Tongue (tissue), 2 donors: ENCODE results near the gene TLCD3B. TPM values are rescaled to one million over a fixed set of nuclear protein-coding genes. Genes with fewer than 3 reads are reported as not detected.
A peak's percentile ranks its signal among the peaks of the same experiment; 100 is the strongest.
"Not testable (repeated sequence)": the region's sequence is repeated elsewhere in the genome, so short reads cannot be mapped to it uniquely, and the experiment has no call there.

Experiments
- DNase-seq: peaks from one replicate; pipeline ENCODE4 v3.0.0-alpha.2; 2015
- total RNA-seq: library from RNA; depleted of rRNA; stranded (reverse); fragments of >200 nt; gene quantifications from one replicate; pipeline ENCODE4 v1.2.3, GENCODE V29; 2014

The TLCD3B gene
- total RNA-seq, 1 donor from 2014 or later, result 0.82 TPM

DNA sequence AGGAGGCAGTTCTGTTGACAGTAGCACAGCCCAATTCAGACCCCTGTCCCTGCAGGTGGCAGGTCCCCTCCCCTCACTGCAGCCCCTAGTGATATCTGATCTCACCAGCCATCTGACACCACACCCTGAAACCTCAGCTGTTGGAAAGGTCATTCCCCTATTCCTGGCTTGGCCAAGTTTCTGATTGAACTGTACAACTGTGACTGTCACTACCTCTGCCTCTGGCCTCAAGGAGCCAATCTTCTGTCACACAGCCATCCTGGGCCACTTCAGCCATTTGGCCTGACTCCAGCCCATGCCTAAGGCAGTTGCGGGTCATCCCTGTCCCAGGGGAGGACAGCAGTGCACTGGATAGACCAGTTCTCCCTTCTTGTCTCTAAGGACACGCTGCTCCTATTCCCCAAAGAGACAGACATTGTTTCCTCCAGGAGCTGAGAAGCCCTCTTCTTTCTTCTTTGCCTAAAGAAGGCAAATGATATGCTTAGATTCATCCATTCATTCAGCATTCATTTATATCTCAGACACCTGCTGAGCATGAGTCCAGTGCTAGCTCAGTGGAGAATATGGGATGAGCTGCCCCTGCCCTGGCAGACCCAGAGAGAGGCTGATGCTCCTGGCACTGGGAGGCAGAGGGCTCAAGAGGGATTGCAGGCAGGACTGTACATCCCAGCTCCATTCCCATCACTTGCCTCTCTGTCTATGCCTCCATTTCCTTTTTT lies 29.9 kb upstream of the TLCD3B start:
- peak; percentile 95 for DNase-seq

DNA sequence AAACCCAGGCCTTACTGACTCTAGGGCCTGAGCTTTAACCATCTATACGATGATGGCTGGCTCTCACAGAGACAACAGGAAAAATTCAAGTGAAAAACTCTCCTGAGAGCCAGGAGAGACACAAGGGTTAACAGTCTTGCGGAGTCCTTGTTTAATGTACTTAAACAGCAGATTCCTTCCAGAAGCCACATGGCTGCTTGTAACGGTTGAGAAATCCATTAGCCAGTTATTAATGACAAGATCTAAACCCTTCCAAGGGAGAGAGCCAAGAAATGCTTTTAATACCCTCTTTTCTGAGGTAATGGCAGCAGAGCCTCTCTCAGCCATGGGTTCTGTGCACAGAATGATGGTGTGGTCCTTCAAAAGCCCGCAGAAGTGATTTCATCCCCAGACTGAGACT lies 29.3 kb upstream of the TLCD3B start:
- DNase-seq, result peak; percentile 86

DNA sequence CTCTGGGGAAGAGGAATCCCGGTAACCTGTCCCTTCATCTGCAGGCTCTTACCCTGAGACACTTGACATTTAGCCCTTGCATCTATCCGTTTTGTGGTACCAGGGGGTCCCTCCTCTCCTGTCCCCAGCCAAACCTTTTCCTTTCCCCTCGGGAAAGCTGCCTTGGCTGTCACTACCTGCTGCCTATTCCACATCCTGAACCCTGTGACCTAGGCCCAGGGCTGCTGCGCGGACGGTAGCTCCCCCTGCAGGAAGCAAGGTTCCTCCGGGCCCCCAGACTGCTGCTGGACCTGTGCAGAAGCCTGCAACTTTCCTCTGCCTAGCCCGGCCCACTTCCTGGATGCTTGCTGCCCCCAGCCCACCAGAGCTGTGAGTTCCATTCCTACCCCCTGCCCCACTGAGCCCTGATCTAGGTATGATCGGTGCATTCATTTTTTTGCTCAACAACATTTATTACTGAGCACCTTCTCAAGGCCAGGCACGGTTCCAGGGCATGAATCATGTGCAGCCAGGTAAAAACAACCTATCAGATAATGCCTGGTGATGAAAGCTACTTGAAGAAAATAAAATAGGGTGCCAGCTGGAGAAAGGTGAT lies 24.0 kb upstream of the TLCD3B start:
- no peak for DNase-seq

DNA sequence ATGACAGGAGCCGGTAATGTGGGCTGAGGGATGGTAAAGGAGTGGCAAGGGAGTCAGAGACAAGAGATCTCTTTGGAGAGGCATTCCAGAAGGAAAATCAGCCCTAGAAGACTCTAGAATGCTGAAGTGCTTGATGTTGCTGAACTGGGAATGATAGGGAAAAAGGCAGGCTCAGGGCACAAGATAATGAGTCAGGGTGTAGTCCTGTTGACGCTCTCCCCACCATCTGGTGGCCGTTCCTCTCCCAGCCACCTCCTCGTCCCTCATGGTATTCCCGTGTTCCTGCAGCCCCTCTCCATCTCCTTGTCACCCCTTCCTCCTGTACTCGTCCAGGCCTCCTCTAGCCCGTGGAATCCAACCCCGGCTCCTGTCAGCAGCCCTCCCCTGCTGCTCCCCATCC lies 23.4 kb upstream of the TLCD3B start:
- DNase-seq, result no peak

DNA sequence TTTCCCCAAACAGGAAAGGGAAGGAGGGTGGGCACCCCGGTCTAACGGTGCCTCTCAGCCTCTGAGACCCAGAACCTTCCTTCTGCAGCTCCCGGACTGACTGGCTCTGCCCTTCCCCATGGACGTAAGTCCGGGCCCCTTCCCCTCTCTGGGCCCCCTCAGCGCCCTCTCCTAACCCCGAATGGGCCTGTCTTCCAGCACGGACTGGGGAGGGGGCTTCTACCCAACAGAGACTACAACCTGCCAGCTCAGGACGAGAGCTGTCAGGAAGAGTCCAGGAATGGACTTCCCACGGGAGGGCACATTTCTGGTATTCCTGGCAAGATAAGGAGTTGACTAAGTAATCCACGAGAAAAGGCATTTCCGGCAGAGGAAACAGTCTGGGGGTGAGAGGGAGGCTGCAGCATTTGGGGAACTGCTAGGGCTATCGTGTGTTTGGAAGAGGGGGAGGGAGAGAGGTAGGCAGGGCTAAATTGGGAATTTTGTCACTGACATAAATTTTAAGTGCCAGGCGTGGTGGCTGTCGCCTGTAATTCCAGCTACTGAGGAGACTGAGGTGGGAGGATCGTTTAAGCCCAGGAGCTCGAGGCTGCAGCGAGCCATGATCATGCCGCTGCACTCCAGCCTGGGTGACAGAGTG lies 22.4 kb upstream of the TLCD3B start:
- peak; percentile 24 for DNase-seq

DNA sequence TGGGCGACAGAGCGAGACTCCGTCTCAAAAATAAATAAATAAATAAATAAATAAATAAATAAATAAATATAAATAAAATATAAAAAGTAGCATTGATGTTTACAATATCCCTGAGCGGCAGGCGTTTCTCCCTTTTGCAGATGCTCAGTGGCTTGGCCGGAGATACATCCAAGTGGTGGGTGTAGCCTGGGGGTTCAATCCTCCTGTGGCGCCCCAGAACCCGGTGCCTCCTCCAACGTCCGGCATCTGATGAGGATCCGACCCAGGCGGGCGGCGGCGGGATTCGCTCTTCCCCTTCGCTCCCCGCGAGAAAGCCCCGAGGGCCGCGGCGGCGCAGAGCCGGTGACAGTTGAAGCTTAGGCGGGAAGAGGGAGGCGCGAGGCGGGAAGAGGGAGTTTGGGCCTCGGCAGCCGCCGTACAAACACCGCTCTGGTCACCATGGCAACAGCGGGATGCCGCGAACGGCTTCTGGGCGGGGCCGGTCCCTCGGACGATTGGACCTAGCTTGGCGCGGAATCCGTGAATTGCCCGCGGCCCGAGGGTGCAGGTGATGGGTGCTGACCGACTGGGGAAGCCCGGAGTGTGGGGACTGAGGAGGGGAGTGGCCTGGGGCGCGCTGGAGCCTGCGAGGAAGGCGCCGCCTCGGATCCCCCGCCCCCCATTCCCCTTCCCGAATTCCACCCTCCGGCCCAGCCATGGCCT lies 21.8 kb upstream of the TLCD3B start:
- peak; percentile 95 for DNase-seq

DNA sequence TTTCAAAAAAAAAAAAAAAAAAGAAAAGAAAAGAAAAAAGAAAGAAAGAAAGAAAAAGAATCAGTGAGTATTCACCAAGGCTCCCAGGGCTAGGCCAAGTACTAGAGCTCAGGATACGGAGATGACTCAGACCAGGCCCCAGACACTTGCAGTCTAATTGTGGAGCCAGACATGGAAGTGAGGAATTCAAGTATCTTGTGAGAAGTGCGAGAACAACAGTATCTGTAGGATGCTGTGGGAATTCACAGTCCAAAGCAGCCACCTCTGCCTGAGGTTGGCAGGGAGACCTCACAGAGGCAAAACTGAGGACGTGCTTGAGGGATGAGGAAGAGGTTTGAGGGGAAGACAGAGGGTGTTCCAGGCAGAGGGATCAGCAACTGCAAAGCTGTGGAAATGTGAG lies 20.4 kb upstream of the TLCD3B start:
- DNase-seq, result no peak

DNA sequence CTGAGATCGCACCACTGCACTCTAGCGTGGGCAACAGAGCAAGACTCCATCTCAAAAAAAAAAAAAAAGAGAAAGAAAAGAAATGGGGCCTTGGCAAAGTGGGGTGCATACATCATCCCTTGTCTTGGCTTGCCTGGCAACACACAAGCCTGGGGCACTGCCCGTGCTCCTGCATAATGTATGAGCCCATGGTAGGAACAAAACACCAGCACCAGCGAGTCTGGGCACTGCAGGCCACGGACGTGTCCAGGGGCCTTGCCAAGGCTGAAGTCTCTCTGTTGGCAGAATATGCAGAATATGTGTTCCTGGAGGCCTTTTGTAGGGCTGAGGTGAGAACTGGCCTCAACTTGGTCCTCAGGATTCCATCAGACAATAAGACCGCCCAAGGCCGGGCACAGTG lies 18.8 kb upstream of the TLCD3B start:
- no peak for DNase-seq

DNA sequence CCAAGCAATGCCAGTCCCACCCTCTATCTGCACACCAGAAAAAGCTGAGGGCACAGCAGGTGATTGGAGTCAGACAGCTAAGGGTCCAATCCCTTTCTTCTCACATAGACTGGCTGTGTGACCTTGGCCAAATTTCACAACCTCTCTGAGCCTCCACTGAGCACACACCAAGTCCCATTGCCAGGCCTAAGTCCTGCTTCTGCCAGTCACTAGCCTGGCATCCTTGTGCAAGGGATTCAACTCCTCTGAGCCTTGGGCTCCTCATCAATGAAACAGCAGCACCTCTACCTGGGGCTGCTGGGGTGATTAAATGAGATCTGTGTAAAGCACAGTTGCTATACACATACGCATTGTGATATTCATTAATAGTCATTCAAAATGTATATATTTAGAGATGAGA lies 15.5 kb upstream of the TLCD3B start:
- DNase-seq, result no peak

DNA sequence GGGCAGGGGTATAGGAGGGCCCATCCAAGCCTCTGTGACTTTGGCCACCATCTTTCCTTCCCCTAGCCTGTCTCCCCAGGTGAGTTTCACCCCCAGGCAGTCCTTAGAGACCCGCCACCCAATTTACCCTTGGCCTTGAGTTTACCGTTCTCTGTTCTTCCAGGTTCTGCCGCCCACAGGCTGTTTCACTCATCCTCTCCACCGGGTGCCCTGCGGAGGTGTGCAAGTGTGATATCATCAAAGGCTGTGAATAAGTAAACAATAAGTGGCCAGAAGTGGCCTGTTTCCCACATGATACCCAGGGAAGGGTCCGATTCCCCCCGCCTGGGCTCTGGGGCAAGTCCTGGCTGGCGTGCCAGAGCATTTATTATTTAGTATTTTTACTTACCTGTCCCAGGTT lies 15.1 kb upstream of the TLCD3B start:
- DNase-seq, result no peak

DNA sequence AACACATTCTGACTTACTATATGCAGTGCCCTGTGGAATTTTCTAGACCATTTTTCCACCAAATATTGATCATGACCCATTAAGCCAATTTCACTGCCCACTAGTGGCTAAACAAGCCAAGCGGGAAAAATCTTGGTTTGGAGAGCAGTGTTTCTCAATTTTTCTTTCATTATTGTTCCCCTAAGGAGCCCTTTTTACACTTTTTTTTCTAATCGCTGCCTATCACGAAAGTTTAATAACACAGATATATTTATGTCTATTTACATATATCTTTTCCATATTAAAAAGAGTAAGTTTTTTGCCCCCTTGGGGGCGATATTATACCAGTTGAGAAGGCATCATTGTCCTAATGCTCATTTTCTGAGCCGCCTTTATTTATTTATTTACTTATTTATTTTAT lies 10.8 kb upstream of the TLCD3B start:
- peak; percentile 72 for DNase-seq

DNA sequence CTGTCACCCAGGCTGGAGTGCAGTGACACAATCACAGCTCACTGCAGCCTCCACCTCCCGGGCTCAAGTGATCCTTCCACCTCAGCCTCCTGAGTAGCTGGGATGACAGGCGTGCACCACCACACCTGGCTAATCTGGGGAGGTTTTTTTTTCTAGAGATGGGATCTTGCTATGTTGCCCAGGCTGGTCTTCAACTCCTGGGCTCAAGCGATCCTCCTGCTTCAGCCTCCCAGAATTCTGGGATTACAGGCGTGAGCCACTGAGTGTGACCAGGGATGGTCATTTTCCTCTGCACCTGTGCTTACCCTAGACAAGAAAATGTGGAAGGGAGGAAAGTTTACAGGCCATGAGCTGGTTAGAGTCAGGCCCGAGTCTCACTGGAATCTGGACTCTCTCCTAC lies 9.6 kb upstream of the TLCD3B start:
- not testable (repeated sequence) for DNase-seq

DNA sequence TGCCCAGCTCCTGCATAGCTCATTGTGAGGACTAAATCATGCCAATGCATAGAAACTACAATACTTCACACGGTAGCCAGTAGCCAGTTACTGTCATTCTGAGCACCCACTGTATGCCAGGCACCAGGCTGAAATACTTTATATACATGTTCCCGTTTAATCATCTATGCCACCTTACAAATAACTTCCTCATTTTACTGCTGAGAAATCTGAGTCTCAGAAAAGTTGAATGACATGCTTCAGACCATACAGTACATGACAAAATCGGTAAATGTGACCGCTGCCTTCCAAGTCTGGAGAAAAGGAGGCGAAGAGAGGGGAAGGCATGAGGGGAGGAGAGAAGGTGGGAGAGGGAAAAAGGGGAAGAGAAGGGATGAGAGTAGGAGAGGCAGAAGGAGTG lies 9.2 kb upstream of the TLCD3B start:
- no peak for DNase-seq

DNA sequence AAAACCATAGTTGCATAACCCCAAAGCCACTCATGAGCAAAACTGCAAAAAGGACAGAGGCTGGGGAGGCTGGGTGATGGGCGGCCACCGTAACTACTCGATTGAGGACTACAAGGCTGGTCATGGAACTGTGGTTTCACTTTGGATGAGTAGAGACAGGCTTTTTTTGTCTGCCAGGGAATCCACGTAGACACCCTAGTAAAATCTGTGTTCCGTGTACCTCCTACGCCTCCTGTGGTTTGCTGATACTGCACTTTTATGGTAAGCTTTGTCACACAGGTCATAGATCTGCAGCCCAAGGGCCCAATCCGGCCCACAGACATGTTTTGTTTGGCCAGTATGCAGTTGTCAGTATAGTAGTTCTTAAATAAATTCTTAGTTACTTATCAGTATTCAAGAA lies 2.2 kb upstream of the TLCD3B start:
- no peak for DNase-seq

DNA sequence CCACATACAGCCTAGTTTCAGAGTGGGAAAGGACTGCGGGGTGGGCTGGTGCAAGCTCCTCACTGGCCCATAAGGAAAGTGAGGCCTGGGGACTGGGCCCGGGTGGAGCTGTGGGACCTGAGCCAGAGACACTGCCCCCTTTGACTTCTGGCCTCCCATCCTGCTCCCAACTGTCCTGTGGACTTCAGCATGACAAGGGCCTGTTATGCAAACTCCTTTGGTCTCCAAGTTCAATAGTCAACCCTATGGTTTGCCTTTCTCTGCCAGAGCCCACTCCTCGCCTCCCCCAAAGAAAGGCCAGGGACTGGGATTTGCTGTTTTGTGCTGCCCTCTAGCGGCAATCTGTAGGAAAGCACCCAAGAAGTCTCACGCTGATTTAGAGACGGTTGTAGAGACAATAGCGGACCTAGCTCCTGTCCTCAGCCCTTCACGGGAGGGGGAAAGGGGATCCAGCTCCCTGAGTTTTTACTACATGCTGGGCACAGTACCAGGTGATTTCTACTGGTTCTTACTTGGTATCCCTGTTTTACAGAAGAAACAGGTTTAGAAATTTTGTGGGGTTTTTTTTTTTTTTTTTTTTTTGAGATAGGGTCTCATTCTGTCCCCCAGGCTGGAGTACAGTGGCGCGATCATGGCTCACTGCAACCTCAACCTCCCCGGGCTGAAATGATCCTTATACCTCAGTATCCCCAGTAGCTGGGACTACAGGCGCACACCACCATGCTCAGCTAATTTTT lies 1.2 kb upstream of the TLCD3B start:
- DNase-seq, result peak; percentile 77

DNA sequence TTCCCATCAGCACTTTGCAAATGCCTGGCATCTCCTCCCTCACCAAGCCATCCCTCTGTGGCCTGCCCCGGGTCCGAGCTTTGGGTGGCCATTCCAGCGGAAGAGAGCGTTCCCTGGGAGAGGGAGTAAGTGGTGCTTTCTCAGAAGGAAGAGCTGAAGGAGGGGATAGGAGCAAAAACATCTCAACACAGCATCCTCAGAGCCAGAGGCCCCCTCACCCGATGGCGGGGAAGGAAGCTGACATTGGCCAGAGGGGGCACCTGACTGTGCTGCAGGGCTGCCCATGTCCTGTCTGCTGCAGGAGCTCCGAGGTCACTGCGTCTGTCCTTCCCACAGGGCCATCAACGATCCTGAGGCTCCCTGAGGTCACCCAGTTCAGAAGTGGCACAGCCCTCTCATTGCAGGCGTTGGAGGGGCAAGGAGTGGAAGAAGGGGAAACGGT lies 427 bp upstream of the TLCD3B start:
- no peak for DNase-seq

DNA sequence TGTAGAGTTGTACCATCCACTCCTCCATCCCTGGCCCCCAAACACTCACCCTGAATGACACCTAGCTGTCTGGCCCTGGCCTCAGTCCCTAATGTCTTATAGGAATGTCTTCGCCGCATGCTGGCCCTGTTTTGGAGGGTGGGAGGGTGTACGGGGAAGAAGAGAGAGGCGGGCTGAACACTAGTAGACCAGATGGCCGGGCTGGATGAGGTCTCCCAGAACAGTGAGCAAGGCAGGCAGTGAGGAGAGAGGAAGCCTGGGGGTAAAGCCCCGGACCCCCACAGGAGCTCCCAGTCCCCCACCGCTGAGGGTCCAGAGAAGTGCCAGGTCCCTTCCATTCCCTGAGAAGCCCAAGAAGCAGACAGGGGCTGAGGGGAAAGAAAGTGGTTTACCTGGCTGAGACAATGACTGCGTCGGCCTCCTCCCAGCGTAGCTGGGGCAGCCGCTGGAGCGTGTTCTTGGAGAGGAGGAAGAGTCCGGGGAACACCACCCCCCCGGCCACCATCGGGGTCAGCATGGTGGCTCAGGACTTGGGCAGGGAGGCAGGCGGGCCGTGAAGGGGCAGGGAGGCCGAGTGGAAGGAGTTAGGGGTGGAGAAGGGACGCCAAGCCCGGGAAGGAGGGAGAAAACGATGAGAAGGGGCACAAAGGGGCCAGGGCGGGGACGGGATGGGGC lies 923 bp downstream of the TLCD3B start:
- DNase-seq, result no peak

DNA sequence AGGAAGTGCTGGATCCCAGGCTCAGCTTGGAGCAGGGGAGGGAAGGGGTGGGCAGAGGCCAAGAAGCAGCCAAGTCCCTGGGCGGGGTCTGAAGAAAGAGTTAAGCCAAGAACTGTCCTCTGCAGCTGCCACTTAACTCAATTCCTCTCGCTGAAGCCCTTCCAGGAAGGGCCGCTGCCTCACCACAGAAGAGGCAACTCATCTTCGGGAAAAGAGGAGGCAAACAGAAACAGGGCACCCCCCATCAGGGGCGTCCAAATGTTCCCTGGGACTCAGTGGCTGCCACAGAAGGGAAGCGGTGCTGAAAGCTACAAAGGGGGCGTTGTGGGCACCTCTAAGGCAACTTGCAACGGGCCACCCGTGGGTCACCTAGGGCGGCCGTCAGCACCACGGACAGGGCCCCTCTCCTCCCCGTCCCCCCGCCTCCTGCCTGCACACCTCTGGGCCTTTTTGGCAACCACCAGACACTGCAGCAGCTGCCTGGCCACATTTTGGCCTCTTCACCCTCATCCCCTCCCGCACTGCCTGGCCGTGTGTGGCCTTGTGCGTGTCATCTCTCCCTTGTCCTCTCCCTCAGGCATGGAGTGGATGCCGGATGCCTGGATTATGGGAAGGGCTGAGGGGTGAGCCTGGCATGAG lies 2.5 kb downstream of the TLCD3B start:
- DNase-seq, result peak; percentile 79

DNA sequence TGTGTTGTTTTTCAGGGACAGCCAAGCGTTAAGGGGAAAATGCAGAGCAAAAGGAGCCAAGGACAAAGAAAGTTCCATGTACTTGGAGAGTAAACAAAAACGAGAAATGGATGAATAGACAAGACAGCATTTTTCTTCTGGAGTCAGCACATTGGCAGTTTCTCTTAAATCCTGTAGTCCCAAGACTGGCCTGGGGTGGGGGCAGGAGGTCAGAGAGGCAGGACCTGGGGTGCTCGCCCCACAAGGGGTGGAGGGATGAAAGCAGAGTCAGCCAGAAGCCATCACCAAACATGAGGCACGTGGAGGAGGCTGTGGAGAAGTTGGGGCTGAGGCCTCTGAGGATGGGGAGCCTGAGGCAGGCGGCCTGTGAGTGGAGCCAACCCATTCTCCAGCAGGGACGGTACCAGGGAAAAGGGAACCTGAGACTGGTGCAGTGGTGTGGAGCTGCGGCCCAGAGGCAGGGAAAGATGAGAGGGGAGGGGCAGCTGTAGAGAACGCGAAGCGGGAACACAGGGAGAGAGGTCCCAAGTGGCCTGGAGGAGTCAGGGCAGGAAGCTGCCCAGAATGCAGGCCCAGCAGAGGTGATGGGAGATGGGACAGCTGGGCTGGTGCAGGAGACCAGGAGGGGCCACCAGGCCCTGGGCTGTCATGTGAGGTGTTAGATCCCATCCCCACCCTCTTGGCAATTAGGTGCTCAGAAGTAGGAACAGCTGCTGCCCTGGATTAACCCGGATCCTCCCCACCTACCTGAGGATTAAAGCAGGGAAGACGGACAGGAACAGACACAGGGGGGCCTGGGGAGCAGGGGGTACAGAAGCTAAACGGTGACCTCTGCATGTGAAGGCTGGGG lies 3.3 kb downstream of the TLCD3B start:
- DNase-seq, result no peak

DNA sequence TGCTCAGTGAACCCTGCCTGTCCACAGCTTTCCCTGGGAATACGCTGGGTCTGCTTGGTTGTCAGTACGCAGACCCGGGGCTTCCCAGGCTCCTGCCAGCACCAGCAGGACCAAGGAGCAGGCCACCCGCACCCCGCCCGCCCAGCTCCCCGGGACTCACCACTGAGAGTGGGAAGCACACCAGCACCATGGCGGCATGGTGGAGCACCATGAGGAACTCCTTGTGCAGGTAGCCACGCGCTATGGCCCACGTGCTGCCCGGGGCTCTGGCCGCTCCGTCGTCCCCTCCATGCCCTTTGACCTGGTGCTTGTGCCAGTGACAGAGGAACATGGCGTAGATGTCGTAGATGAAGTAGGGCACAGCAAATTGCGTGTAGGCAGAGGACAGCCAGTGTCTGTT lies 4.6 kb downstream of the TLCD3B start:
- no peak for DNase-seq
